Measurements from ENCODE around the gene DPT. TPM values are rescaled to one million over a fixed set of nuclear protein-coding genes. Genes with fewer than 3 reads are reported as not detected.

The DPT gene
- total RNA-seq, 1 donor from 2014 or later, result 1.4 TPM

- no peak overlapping the region for H3K4me3 Mint-ChIP-seq (ENCODE audit: unreplicated experiment)
- peaks cover 10% of the 10 kb centered on the region for H3K27me3 Mint-ChIP-seq (ENCODE audit: unreplicated experiment)
- no peak for TF ChIP-seq CTCF (IDR thresholded peaks at IDR 0.05)
- H3K36me3 Mint-ChIP-seq (ENCODE audit: unreplicated experiment), result no peaks in the 10 kb centered on the region
- H3K27ac Mint-ChIP-seq (ENCODE audit: unreplicated experiment), result no peak overlapping the region
- no peaks in the 10 kb centered on the region for H3K9me3 Mint-ChIP-seq (ENCODE audit: unreplicated experiment)
- H3K4me1 Mint-ChIP-seq (ENCODE audit: unreplicated experiment), result peaks cover 2% of the 10 kb centered on the region
- DNase-seq (ENCODE audit: extremely low spot score, unreplicated experiment), result no peak
Measured at GRCh38 chr1:168739908-168740307, 10.9 kb upstream of the DPT start.

GRCh38 chr1:168736520-168736919 lies 7.5 kb upstream of the DPT start:
- Mint-ChIP-seq H3K4me3 (ENCODE audit: unreplicated experiment) (no peak overlapping the region), H3K36me3 (ENCODE audit: unreplicated experiment) (no peaks in the 10 kb centered on the region), H3K27me3 (ENCODE audit: unreplicated experiment) (peaks cover 8% of the 10 kb centered on the region), H3K27ac (ENCODE audit: unreplicated experiment) (no peak overlapping the region), H3K9me3 (ENCODE audit: unreplicated experiment) (no peaks in the 10 kb centered on the region), H3K4me1 (ENCODE audit: unreplicated experiment) (peaks cover 2% of the 10 kb centered on the region)
- TF ChIP-seq CTCF (IDR thresholded peaks at IDR 0.05), result no peak
- DNase-seq (ENCODE audit: extremely low spot score, unreplicated experiment), result no peak

GRCh38 chr1:168735974-168736373 lies 7.0 kb upstream of the DPT start:
- Mint-ChIP-seq H3K9me3 (ENCODE audit: unreplicated experiment) (no peaks in the 10 kb centered on the region), H3K36me3 (ENCODE audit: unreplicated experiment) (no peaks in the 10 kb centered on the region), H3K4me1 (ENCODE audit: unreplicated experiment) (peaks cover 2% of the 10 kb centered on the region), H3K27ac (ENCODE audit: unreplicated experiment) (no peak overlapping the region), H3K27me3 (ENCODE audit: unreplicated experiment) (peaks cover 6% of the 10 kb centered on the region), H3K4me3 (ENCODE audit: unreplicated experiment) (no peak overlapping the region)
- no peak for DNase-seq (ENCODE audit: extremely low spot score, unreplicated experiment)
- TF ChIP-seq CTCF (IDR thresholded peaks at IDR 0.05), result no peak

GRCh38 chr1:168734946-168735345 lies 5.9 kb upstream of the DPT start:
- peak; percentile 28 for TF ChIP-seq CTCF (IDR thresholded peaks at IDR 0.05)

GRCh38 chr1:168734271-168734670 lies 5.3 kb upstream of the DPT start:
- no peak for DNase-seq (ENCODE audit: extremely low spot score, unreplicated experiment)
- peaks cover 6% of the 10 kb centered on the region for H3K27me3 Mint-ChIP-seq (ENCODE audit: unreplicated experiment)
- no peak overlapping the region for H3K4me3 Mint-ChIP-seq (ENCODE audit: unreplicated experiment)
- no peaks in the 10 kb centered on the region for H3K36me3 Mint-ChIP-seq (ENCODE audit: unreplicated experiment)
- H3K9me3 Mint-ChIP-seq (ENCODE audit: unreplicated experiment), result no peaks in the 10 kb centered on the region
- H3K27ac Mint-ChIP-seq (ENCODE audit: unreplicated experiment), result no peak overlapping the region
- no peak for TF ChIP-seq CTCF (IDR thresholded peaks at IDR 0.05)
- peaks cover 3% of the 10 kb centered on the region for H3K4me1 Mint-ChIP-seq (ENCODE audit: unreplicated experiment)

More at GRCh38 chr1:168734946-168735345, 5.9 kb upstream of the DPT start:
- Mint-ChIP-seq H3K9me3 (ENCODE audit: unreplicated experiment) (no peaks in the 10 kb centered on the region), H3K27me3 (ENCODE audit: unreplicated experiment) (peaks cover 6% of the 10 kb centered on the region), H3K4me1 (ENCODE audit: unreplicated experiment) (peaks cover under 1% of the 10 kb centered on the region), H3K4me3 (ENCODE audit: unreplicated experiment) (no peak overlapping the region), H3K27ac (ENCODE audit: unreplicated experiment) (no peak overlapping the region), H3K36me3 (ENCODE audit: unreplicated experiment) (no peaks in the 10 kb centered on the region)
- DNase-seq (ENCODE audit: extremely low spot score, unreplicated experiment), result no peak

Measured in osteocyte (in vitro differentiated cells).